OCI-LY7 (cell line): ENCODE results near the gene HES7.

ENCODE experiments used
- CTCF ChIP-seq: fragments of 200-600 bp; sonication (generic); conservative IDR thresholded peaks from 2 replicates; pipeline ENCODE4 v1.5.1; 2014; ENCODE audit warnings: mild to moderate bottlenecking, antibody characterized with exemption, low read length, moderate library complexity, mixed read lengths
- EZH2phosphoT487 ChIP-seq: fragments of 200-600 bp; sonication (generic); IDR thresholded peaks from 2 replicates; pipeline ENCODE4 v1.6.1; 2018; ENCODE audit warnings: low read depth, borderline replicate concordance, mild to moderate bottlenecking, mixed run types, antibody characterized with exemption, low read length, moderate library complexity, mixed read lengths

- TF ChIP-seq CTCF (peak; percentile 92), EZH2phosphoT487 (no peak)
Measured at GRCh38 chr17:8073627-8074484, 50.0 kb downstream of the HES7 start.
